Body of pancreas (tissue), 4 donors: ENCODE data around the gene RAPGEF4. TPM values are rescaled to one million over a fixed set of nuclear protein-coding genes. Genes with fewer than 3 reads are reported as not detected.

ENCODE experiments used
- ATAC-seq: fragments of 150-250 bp; one replicate; pipeline ENCODE4 v1.9.1; 2016
- DNase-seq, 4 donors: peaks; one replicate each; pipeline ENCODE4 v3.0.0-alpha.2; 2019
- H3K27ac ChIP-seq, 4 donors: fragments of 200-600 bp; sonication (generic); 1 replicate in 3 of 4; 2 replicates in 1 of 4; pipeline versions ENCODE4 v1.5.1 to v1.6.1; 2016 to 2019; ENCODE audit warnings: mild to moderate bottlenecking in 1 of 4, mixed read lengths in 1 of 4, moderate library complexity in 1 of 4
- H3K27me3 ChIP-seq, 2 donors: fragments of 200-600 bp; sonication (generic); one replicate each; pipeline ENCODE4 v1.6.0; 2016; ENCODE audit warnings: mild to moderate bottlenecking in 1 of 2
- H3K36me3 ChIP-seq, 2 donors: fragments of 200-600 bp; sonication (generic); replicated peaks in 1 of 2; 2 replicates each; pipeline ENCODE4 v1.5.1; 2016; ENCODE audit warnings: low read depth in 2 of 2; ENCODE audit not compliant: insufficient read depth in 1 of 2
- H3K4me1 ChIP-seq: fragments of 200-600 bp; sonication (generic); one replicate; pipeline ENCODE4 v1.6.0; 2016
- H3K4me3 ChIP-seq, 2 donors: fragments of 200-600 bp; sonication (generic); 1 replicate in 1 of 2; 2 replicates in 1 of 2; pipeline ENCODE4 v1.5.1; 2016 to 2019
- H3K9me3 ChIP-seq, 3 donors: fragments of 200-600 bp; sonication (generic); 1 replicate in 2 of 3; 2 replicates in 1 of 3; pipeline ENCODE4 v1.5.1; 2016
- POLR2A ChIP-seq, 3 donors: fragments of 450-650 bp; IDR thresholded peaks; one replicate each; pipeline ENCODE4 v1.6.1; 2016; ENCODE audit warnings: antibody characterized with exemption in 3 of 3, mild to moderate bottlenecking in 2 of 3
- WGBS, 2 donors: methylation state at CpG; one replicate each; pipeline ENCODE4 v1.1.5; 2017; 5-methylcytosine and 5-hydroxymethylcytosine counted together
- intact Hi-C: fragments of 100-400 bp; cut with DNase I; formaldehyde crosslinking; loops from one replicate; pipeline ENCODE4 v1.15.1; 2023
- total RNA-seq, 2 donors: library from RNA; depleted of rRNA; stranded (reverse); fragments of >200 nt; gene quantifications; one replicate each; pipeline ENCODE4 v1.1.0, GENCODE V29; 2016
- TF ChIP-seq, protein P1 (sequence below), 7 experiments: fragments of 450-650 bp in 4 of 7; fragments of 200-600 bp in 3 of 7; sonication (generic) in 3 of 7; IDR thresholded peaks; one replicate each; pipeline ENCODE4 v1.5.1; 2016 to 2019; ENCODE audit warnings: antibody characterized with exemption in 7 of 7

RAPGEF4 gene
- total RNA-seq, 2 donors from 2014 or later: 4.7 to 22.4 TPM

GRCh38 chr2:172951554-172951953 is 215.9 kb downstream of the RAPGEF4 start:
- no peaks in the 10 kb centered on the region for H3K36me3 ChIP-seq
- no peaks in the 10 kb centered on the region for H3K4me1 ChIP-seq
- ATAC-seq: no peak
- H3K27ac ChIP-seq: no peak overlapping the region
- intact Hi-C loops: no loop called here
- 94 to 96% methylated on average over 2 of the region's 2 CpGs for WGBS, 2 donors
- no peak for DNase-seq
- no peak overlapping the region for H3K4me3 ChIP-seq
- TF ChIP-seq, protein P1, sequence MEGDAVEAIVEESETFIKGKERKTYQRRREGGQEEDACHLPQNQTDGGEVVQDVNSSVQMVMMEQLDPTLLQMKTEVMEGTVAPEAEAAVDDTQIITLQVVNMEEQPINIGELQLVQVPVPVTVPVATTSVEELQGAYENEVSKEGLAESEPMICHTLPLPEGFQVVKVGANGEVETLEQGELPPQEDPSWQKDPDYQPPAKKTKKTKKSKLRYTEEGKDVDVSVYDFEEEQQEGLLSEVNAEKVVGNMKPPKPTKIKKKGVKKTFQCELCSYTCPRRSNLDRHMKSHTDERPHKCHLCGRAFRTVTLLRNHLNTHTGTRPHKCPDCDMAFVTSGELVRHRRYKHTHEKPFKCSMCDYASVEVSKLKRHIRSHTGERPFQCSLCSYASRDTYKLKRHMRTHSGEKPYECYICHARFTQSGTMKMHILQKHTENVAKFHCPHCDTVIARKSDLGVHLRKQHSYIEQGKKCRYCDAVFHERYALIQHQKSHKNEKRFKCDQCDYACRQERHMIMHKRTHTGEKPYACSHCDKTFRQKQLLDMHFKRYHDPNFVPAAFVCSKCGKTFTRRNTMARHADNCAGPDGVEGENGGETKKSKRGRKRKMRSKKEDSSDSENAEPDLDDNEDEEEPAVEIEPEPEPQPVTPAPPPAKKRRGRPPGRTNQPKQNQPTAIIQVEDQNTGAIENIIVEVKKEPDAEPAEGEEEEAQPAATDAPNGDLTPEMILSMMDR (IDR thresholded peaks at IDR 0.05): no peak
- no peak for TF ChIP-seq POLR2A (IDR thresholded peaks at IDR 0.05)
- H3K9me3 ChIP-seq: no peaks in the 10 kb centered on the region
- no peaks in the 10 kb centered on the region for H3K27me3 ChIP-seq

DNA sequence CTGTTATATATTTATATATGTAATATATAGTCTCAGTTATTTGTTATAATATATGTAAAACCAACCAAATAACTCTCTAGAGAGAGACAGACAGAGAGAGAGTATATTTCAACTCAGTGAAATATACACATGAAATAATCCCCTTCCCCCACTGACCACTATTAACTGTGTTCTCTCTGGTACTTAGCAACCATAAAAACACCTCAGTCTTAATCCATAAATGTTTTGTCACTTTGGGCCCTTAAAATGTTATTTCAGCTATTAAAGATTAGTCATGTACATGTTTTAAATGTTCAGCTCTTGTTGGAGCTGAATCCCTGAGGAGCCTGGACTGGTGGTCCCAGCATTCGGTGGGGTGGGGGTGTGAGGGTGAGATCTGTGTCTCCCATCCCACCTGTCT is 217.8 kb downstream of the RAPGEF4 start:
- no peaks in the 10 kb centered on the region for H3K36me3 ChIP-seq
- 75 to 76% methylated on average over 1 of the region's 1 CpG for WGBS, 2 donors
- TF ChIP-seq, protein P1 (IDR thresholded peaks at IDR 0.05): no peak
- TF ChIP-seq POLR2A (IDR thresholded peaks at IDR 0.05): no peak
- H3K9me3 ChIP-seq: no peaks in the 10 kb centered on the region
- DNase-seq (no peak), ATAC-seq (no peak)
- H3K27me3 ChIP-seq: no peaks in the 10 kb centered on the region
- H3K27ac ChIP-seq: no peak overlapping the region
- no peaks in the 10 kb centered on the region for H3K4me1 ChIP-seq
- no peak overlapping the region for H3K4me3 ChIP-seq
- intact Hi-C loops: no loop called here

- Histone ChIP-seq H3K9me3 (no peaks in the 10 kb centered on the region), H3K4me1 (no peaks in the 10 kb centered on the region), H3K27me3 (no peaks in the 10 kb centered on the region), H3K36me3 (no peaks in the 10 kb centered on the region), H3K27ac (no peak overlapping the region), H3K4me3 (no peak overlapping the region)
- intact Hi-C loops: no loop called here
- ATAC-seq: no peak
- TF ChIP-seq, protein P1 (IDR thresholded peaks at IDR 0.05): no peak
- no peak for TF ChIP-seq POLR2A (IDR thresholded peaks at IDR 0.05)
- WGBS, 2 donors: 89 to 91% methylated on average over 5 of the region's 5 CpGs
- DNase-seq: no peak
Observed at GRCh38 chr2:172953970-172954852, 218.6 kb downstream of the RAPGEF4 start.

GRCh38 chr2:172955587-172955986 is 219.9 kb downstream of the RAPGEF4 start:
- no peak for ATAC-seq
- H3K27ac ChIP-seq: no peak overlapping the region
- H3K27me3 ChIP-seq: no peaks in the 10 kb centered on the region
- no peaks in the 10 kb centered on the region for H3K4me1 ChIP-seq
- intact Hi-C loops: no loop called here
- no peaks in the 10 kb centered on the region for H3K36me3 ChIP-seq
- TF ChIP-seq, protein P1 (IDR thresholded peaks at IDR 0.05): no peak
- TF ChIP-seq POLR2A (IDR thresholded peaks at IDR 0.05): no peak
- no peaks in the 10 kb centered on the region for H3K9me3 ChIP-seq
- WGBS, 2 donors: 82 to 86% methylated on average over 11 of the region's 11 CpGs
- no peak overlapping the region for H3K4me3 ChIP-seq
- no peak for DNase-seq

GRCh38 chr2:172957734-172958133 is 222.1 kb downstream of the RAPGEF4 start:
- H3K27me3 ChIP-seq: no peaks in the 10 kb centered on the region
- H3K27ac ChIP-seq: no peak overlapping the region
- no peak overlapping the region for H3K4me3 ChIP-seq
- intact Hi-C loops: no loop called here
- no peak for DNase-seq
- no peaks in the 10 kb centered on the region for H3K4me1 ChIP-seq
- no peaks in the 10 kb centered on the region for H3K9me3 ChIP-seq
- ATAC-seq: no peak
- no peak for TF ChIP-seq POLR2A (IDR thresholded peaks at IDR 0.05)
- TF ChIP-seq, protein P1 (IDR thresholded peaks at IDR 0.05): no peak
- no peaks in the 10 kb centered on the region for H3K36me3 ChIP-seq
